Stomach (tissue), 9 donors: ENCODE data around the gene SF3B4. TPM values are rescaled to one million over a fixed set of nuclear protein-coding genes. Genes with fewer than 3 reads are reported as not detected.
"Not testable (repeated sequence)": the region's sequence is repeated elsewhere in the genome, so short reads cannot be mapped to it uniquely, and the experiment has no call there.

Source experiments
- DNase-seq, 2 donors: peaks; one replicate each; pipeline versions ENCODE4 v3.0.0 to v3.0.0-alpha.2; 2013 to 2019
- H3K27ac ChIP-seq, 5 donors: fragments of 200-600 bp in 4 of 5; sonication (generic) in 4 of 5; one replicate each; pipeline ENCODE4 v1.5.1; 2013 to 2019; ENCODE audit warnings: mild to moderate bottlenecking in 1 of 5, moderate library complexity in 1 of 5
- H3K27me3 ChIP-seq, 3 donors: fragments of 200-600 bp; sonication (generic); one replicate each; pipeline ENCODE4 v1.5.1; 2017 to 2019; ENCODE audit warnings: mixed run types in 1 of 3
- H3K36me3 ChIP-seq, 4 donors: fragments of 200-600 bp; sonication (generic); 1 replicate in 3 of 4; 2 replicates in 1 of 4; pipeline ENCODE4 v1.5.1; 2016 to 2019
- H3K4me1 ChIP-seq, 4 donors: fragments of 200-600 bp; sonication (generic); one replicate each; pipeline ENCODE4 v1.5.1; 2016 to 2019
- H3K4me3 ChIP-seq, 4 donors: fragments of 200-600 bp; sonication (generic) in 3 of 4; one replicate each; pipeline ENCODE4 v1.5.1; 2016 to 2019; ENCODE audit warnings: mild to moderate bottlenecking in 1 of 4
- H3K9me3 ChIP-seq, 4 donors: fragments of 200-600 bp; sonication (generic); one replicate each; pipeline ENCODE4 v1.5.1; 2016 to 2019
- CTCF ChIP-seq, 7 experiments: fragments of 450-650 bp in 4 of 7; fragments of 200-600 bp in 3 of 7; sonication (generic) in 3 of 7; IDR thresholded peaks; one replicate each; pipeline ENCODE4 v1.5.1; 2016 to 2019; ENCODE audit warnings: antibody characterized with exemption in 7 of 7, control low read depth in 2 of 7, mild to moderate bottlenecking in 1 of 7
- EP300 ChIP-seq: sonication (generic); formaldehyde crosslinking; IDR thresholded peaks from one replicate; pipeline ENCODE4 v1.6.1; 2017; ENCODE audit warnings: antibody characterized with exemption
- POLR2A ChIP-seq, 4 donors: fragments of 450-650 bp; IDR thresholded peaks; one replicate each; pipeline ENCODE4 v1.6.1; 2016; ENCODE audit warnings: antibody characterized with exemption in 4 of 4, control low read depth in 2 of 4, mild to moderate bottlenecking in 1 of 4, moderate library complexity in 1 of 4
- POLR2AphosphoS5 ChIP-seq, 3 donors: sonication (generic); formaldehyde crosslinking; IDR thresholded peaks; one replicate each; pipeline ENCODE4 v1.6.1; 2016; ENCODE audit warnings: antibody characterized with exemption in 3 of 3
- WGBS, 5 donors: extraction: QIAGEN DNeasy Blood & Tissue Kit in 3 of 5; methylation state at CpG; one replicate each; pipeline versions ENCODE4 v1.1.5 to v1.1.7; 2013 to 2018; 5-methylcytosine and 5-hydroxymethylcytosine counted together
- intact Hi-C: fragments of 100-400 bp; cut with DNase I; formaldehyde crosslinking; loops from one replicate; pipeline ENCODE4 v1.15.1; 2023; ENCODE audit warnings: low total_unique reads
- polyA plus RNA-seq, 3 donors: library from polyadenylated mRNA; stranded (reverse); fragments of 200-250 nt; gene quantifications; one replicate each; pipeline ENCODE4 v1.2.3, GENCODE V29; 2013
- total RNA-seq, 5 donors: library from RNA; depleted of rRNA; stranded (reverse); fragments of >200 nt; gene quantifications; one replicate each; pipeline versions ENCODE4 v1.1.0 to v1.2.3, GENCODE V29; 2014 to 2016
- donor health status: healthy with polysubstance abuse.
- donor health status: Bipolar disorder and iron deficiency.
- donor health status: healthy.

The SF3B4 gene
- total and polyA plus RNA-seq, 8 donors = 9.4 to 36.5 (median 26.9) TPM

- no peaks in the 10 kb centered on the region for H3K27me3 ChIP-seq
- H3K4me3 ChIP-seq = no peak overlapping the region
- H3K36me3 ChIP-seq = peaks cover 37 to 50% (median 46%) of the 10 kb centered on the region in 4 donors
- H3K4me1 ChIP-seq = peaks cover 13 to 47% (median 30%) of the 10 kb centered on the region in 4 donors
- peak overlapping the region in 3 of 5 donors; percentile 36 to 88 (median 62) for H3K27ac ChIP-seq
- H3K9me3 ChIP-seq = no peaks in the 10 kb centered on the region
- intact Hi-C loops = no loop called here
- TF ChIP-seq POLR2AphosphoS5 (IDR thresholded peaks at IDR 0.05) = no peak
- no peak for TF ChIP-seq CTCF (IDR thresholded peaks at IDR 0.05)
- no peak for TF ChIP-seq EP300
- no peak for TF ChIP-seq POLR2A (IDR thresholded peaks at IDR 0.05)
- 41 to 59% (median 52%) methylated on average over 3 of the region's 3 CpGs for WGBS, 5 donors
- DNase-seq = no peak
Measured at GRCh38 chr1:149942885-149943284, 15.3 kb upstream of the SF3B4 start.

- Histone ChIP-seq H3K36me3 (peaks cover 32 to 43% (median 39%) of the 10 kb centered on the region in 4 donors), H3K27me3 (no peaks in the 10 kb centered on the region), H3K9me3 (no peaks in the 10 kb centered on the region), H3K4me3 (no peak overlapping the region), H3K27ac (peak overlapping the region in 3 of 5 donors; percentile 36 to 88 (median 62)), H3K4me1 (peaks cover 19 to 54% (median 37%) of the 10 kb centered on the region in 4 donors)
- DNase-seq = peak in 1 of 2 donors; percentile 79
- intact Hi-C loops = no loop called here
- WGBS, 5 donors = 34 to 55% (median 40%) methylated on average over 5 of the region's 5 CpGs
- TF ChIP-seq POLR2AphosphoS5 (IDR thresholded peaks at IDR 0.05) = peak in 1 of 3 donors; percentile 10
- TF ChIP-seq CTCF (IDR thresholded peaks at IDR 0.05) = no peak
Measured at GRCh38 chr1:149942207-149942606, 14.6 kb upstream of the SF3B4 start.

- intact Hi-C loops = no loop called here
- 88 to 98% (median 94%) methylated on average over 3 of the region's 3 CpGs for WGBS, 5 donors
- Histone ChIP-seq H3K27me3 (no peaks in the 10 kb centered on the region), H3K36me3 (peaks cover 16 to 25% (median 21%) of the 10 kb centered on the region in 4 donors), H3K9me3 (no peaks in the 10 kb centered on the region), H3K27ac (peak overlapping the region in 4 of 5 donors; percentile 84 to 88 (median 86)), H3K4me3 (no peak overlapping the region), H3K4me1 (peaks cover 31 to 71% (median 54%) of the 10 kb centered on the region in 4 donors)
- no peak for TF ChIP-seq EP300
- no peak for TF ChIP-seq POLR2A (IDR thresholded peaks at IDR 0.05)
- no peak for DNase-seq
Measured at GRCh38 chr1:149940427-149940826, 12.8 kb upstream of the SF3B4 start.

- Histone ChIP-seq H3K4me3 (peak overlapping the region; percentile 7 to 36 (median 20)), H3K4me1 (peaks cover 32 to 73% (median 55%) of the 10 kb centered on the region in 4 donors), H3K27ac (peak overlapping the region; percentile 81 to 88 (median 85))
- intact Hi-C loops, H3K9me3 ChIP-seq, H3K36me3 ChIP-seq, H3K27me3 ChIP-seq, DNase-seq: not testable (repeated sequence)
- WGBS, 5 donors = 18 to 43% (median 38%) methylated on average over 12 to 13 of the region's 13 CpGs
Measured at GRCh38 chr1:149938668-149939003, 11.0 kb upstream of the SF3B4 start.

GRCh38 chr1:149937759-149938158, 10.2 kb upstream of the SF3B4 start:
- H3K4me3 ChIP-seq = no peak overlapping the region
- intact Hi-C loops = no loop called here
- H3K9me3 ChIP-seq = no peaks in the 10 kb centered on the region
- peaks cover 0 to 8% (median 3%) of the 10 kb centered on the region in 4 donors for H3K36me3 ChIP-seq
- DNase-seq = peak in 1 of 2 donors; percentile 51
- peak overlapping the region; percentile 57 to 88 (median 84) for H3K27ac ChIP-seq
- TF ChIP-seq EP300 = no peak
- no peak for TF ChIP-seq POLR2A (IDR thresholded peaks at IDR 0.05)
- TF ChIP-seq CTCF (IDR thresholded peaks at IDR 0.05) = no peak
- no peak for TF ChIP-seq POLR2AphosphoS5 (IDR thresholded peaks at IDR 0.05)
- H3K27me3 ChIP-seq = no peaks in the 10 kb centered on the region
- peaks cover 32 to 72% (median 55%) of the 10 kb centered on the region in 4 donors for H3K4me1 ChIP-seq
